Skeletal muscle satellite cell (primary cell): ENCODE measurements around the gene FARP1.
A peak's percentile ranks its signal among the peaks of the same experiment; 100 is the strongest.

Source experiments
- H3K27me3 ChIP-seq: 2 replicates; pipeline ENCODE4 v1.7.0; 2013; ENCODE audit warnings: low read length; ENCODE audit not compliant: control insufficient read depth, insufficient read depth
- H3K36me3 ChIP-seq: 2 replicates; pipeline ENCODE4 v1.7.0; 2013; ENCODE audit warnings: mild to moderate bottlenecking, control low read depth, low read length; ENCODE audit not compliant: insufficient read depth
- H3K4me1 ChIP-seq: 2 replicates; pipeline ENCODE4 v1.7.0; 2013; ENCODE audit warnings: low read length; ENCODE audit not compliant: control insufficient read depth, insufficient read depth
- H3K4me2 ChIP-seq: 2 replicates; pipeline ENCODE4 v1.7.0; 2013; ENCODE audit warnings: mild to moderate bottlenecking, low read length
- H3K4me3 ChIP-seq: 2 replicates; pipeline ENCODE4 v1.7.0; 2013; ENCODE audit warnings: low read length
- H3K9ac ChIP-seq: 2 replicates; pipeline ENCODE4 v1.7.0; 2013; ENCODE audit warnings: mild to moderate bottlenecking, low read depth, low read length, moderate library complexity
- H3K9me3 ChIP-seq: replicated peaks from 2 replicates; pipeline ENCODE4 v1.7.0; 2013; ENCODE audit warnings: mild to moderate bottlenecking, control low read depth, low read length

The FARP1 gene

DNA sequence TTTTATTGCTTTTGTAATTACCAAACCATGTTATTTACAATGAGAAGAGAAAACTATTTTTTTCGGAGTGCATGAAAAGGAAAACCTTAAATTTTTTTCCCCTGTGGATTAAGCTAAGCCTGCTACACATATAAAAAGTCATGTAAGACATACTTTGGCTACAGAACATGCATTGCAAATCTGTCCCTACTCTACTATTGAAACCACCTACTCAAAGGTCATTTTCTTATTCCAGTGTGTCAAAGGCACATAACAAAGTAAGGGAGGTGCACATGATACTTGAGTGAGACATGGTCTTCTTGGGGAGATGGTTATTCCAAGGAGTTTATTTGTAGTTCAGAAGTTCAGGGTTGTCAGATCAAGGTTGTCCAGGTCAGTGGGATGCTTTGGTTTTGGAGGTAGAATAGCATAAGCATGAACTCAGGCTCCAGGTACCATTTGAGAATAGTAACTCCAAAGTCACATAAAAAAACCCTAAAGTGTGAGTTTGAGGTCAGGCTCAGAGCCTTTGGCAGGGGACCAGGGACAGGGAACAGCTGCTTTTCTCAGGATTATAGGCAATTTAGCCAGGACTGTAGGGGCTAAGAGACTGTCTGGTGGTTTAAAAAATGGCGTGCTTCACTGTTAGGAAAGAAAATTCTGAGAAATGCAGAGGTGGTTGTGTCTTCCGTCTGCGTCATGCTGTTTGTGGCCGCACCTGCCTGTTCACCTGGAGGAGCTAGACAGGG is 15.4 kb downstream of the FARP1 start:
- Histone ChIP-seq H3K27me3 (no peaks in the 10 kb centered on the region), H3K36me3 (peaks cover 6% of the 10 kb centered on the region), H3K4me3 (no peak overlapping the region), H3K9me3 (no peaks in the 10 kb centered on the region), H3K4me2 (no peak overlapping the region), H3K4me1 (peaks cover 10% of the 10 kb centered on the region), H3K9ac (no peak overlapping the region)

DNA sequence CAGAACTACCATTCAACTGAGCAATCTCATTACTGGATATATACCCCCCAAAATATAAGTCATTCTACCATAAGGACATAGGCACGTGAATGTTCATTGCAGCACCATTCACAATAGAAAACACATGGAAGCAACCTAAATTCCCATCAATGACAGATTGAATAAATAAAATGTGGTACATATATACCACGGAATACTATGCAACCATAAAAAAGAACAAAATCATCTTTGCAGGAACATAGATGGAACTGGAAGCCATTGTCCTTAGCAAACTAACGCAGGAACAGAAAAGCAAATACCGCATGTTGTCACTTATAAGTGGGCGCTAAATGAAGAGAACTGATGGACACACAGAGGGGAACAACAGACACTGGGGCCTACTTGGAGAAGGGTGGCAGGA is 20.0 kb downstream of the FARP1 start:
- H3K4me1 ChIP-seq, result peaks cover 5% of the 10 kb centered on the region
- H3K36me3 ChIP-seq, result peaks cover 6% of the 10 kb centered on the region
- H3K9ac ChIP-seq, result no peak overlapping the region
- H3K4me3 ChIP-seq, result no peak overlapping the region
- H3K9me3 ChIP-seq, result no peaks in the 10 kb centered on the region
- H3K27me3 ChIP-seq, result no peaks in the 10 kb centered on the region
- no peak overlapping the region for H3K4me2 ChIP-seq

DNA sequence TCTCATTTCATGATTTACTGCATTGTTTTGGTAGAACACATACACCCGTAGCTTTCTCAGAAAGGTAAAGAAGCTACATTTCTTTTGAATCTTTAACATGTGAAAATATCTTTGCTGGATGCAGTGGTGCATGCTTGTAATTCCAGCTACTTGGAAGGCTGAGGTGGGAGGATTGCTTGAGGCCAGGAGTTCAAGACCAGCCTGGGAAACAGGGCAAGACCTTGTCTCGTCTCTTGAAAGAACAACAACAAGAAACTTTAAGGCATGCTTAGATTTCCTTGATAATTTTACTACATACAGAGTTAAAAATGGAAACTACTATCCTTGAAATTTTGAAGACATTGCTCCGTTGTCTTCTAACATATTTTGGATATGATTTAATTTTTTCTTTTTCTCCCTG is 26.4 kb downstream of the FARP1 start:
- peaks cover 32% of the 10 kb centered on the region for H3K4me1 ChIP-seq
- no peaks in the 10 kb centered on the region for H3K27me3 ChIP-seq
- H3K36me3 ChIP-seq, result no peaks in the 10 kb centered on the region

DNA sequence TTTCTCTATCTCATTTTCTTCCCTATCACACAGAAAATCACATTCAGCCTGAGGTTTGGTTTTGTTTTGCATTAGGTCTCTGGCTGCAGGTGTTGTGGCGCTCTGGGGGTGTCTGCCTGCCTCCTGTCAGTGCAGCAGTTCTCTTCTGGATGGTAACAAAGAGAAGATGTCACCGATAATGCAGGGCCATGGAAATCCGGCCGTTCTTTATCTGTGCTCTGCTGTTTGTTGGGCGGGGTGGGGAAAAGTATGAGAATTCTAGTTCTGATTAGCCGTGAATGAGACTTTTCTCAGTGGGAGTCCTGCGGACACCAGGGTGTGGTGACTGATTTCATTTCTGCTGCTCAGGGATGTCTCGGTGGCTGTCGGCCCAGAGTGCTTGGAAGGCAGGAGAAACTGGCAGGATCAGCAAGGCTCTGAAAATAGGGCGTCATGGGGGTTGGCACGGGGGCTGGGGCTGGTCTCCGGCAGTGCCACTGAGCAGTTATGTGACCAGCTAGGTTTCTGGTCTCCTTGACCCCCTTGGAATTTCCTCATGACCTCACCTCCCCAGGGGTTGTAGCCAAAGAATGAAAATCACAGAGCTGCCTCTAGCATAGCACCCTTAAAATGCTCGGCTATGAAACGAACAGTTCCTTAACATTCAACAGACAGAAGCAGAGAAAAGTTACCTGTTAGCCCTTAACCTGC is 29.2 kb downstream of the FARP1 start:
- Histone ChIP-seq H3K4me1 (peaks cover 42% of the 10 kb centered on the region), H3K9me3 (no peaks in the 10 kb centered on the region), H3K36me3 (no peaks in the 10 kb centered on the region), H3K4me3 (peak overlapping the region; percentile 35), H3K27me3 (no peaks in the 10 kb centered on the region), H3K9ac (peak overlapping the region; percentile 73), H3K4me2 (peak overlapping the region; percentile 72)

More for the DNA sequence above, 26.4 kb downstream of the FARP1 start:
- Histone ChIP-seq H3K4me2 (no peak overlapping the region), H3K9ac (no peak overlapping the region), H3K9me3 (no peaks in the 10 kb centered on the region), H3K4me3 (no peak overlapping the region)

DNA sequence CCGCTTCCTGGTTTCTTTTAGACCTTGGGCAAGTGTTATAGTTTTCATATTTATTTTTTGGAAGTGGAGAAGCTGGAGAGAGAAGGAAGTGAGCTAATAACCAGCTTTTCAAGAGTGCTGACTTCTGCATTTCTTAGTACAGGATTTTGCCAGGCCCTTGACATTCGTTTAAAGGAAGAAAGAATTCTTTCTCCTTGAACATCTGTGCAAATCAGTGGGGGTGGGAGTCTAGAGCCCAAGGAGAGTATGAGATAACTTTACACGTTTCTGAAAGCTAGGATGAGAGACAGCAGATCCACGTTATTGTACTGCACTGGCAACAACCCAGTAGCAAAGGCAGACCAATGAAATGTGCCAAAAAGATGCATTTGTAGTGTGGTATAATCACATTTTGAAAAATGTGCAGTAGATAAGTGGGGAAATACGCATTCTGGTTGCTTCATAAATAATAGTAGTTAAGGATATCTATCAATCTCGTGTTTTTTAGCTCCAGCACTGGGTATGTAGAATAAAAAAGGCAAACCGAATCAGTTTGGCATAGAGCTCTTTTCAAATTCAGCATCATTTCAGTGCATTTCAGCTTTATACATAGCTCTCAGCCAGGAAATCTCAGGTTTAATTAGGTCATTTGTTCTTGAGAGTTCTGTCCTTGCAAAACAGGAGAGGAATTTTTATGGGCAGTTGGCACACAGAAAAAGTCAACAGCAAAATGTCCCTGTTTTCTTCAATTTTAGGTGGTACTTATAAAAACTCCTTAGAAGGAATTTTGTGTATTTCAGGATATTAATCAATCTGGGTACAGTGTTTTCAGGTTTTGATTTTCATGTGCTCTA is 29.9 kb downstream of the FARP1 start:
- no peaks in the 10 kb centered on the region for H3K36me3 ChIP-seq
- H3K4me2 ChIP-seq, result peak overlapping the region; percentile 72
- peak overlapping the region; percentile 73 for H3K9ac ChIP-seq
- peaks cover 42% of the 10 kb centered on the region for H3K4me1 ChIP-seq
- H3K9me3 ChIP-seq, result no peaks in the 10 kb centered on the region
- H3K4me3 ChIP-seq, result peak overlapping the region; percentile 35
- H3K27me3 ChIP-seq, result no peaks in the 10 kb centered on the region

DNA sequence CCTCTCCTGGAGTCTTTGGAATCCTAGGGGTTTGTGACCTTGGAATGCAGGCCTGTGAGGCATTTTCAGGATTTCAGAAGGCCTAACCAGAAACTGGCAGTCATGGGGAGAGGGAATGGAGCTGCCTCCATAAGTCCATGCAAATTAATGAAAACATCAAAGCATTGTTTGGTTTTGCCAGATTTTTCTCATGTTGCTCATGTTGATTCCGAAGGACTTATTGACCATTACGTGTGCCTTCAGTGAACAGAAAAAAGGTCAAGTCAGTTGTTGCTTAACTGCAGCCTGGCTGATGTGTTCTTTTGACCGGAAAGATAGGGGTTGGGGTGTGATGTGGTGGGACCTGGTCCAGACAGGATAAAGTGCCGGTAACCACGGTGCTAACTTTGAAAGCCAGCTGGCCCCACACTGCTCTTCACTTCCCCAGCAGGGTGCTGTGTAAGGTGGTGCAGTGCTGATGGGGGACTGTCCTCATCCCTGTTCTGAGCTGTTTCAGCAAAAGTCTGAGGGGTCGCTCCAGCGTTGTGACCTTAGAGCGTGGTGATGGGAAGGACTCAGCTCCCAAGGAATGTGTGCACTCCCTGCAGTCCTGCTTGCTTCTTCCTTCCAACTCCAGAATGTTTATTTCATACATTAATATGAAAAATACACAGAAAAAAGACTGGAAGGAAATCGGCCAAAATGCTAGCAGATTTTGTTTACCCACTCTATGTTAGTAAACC is 30.7 kb downstream of the FARP1 start:
- Histone ChIP-seq H3K4me1 (peaks cover 42% of the 10 kb centered on the region), H3K36me3 (no peaks in the 10 kb centered on the region), H3K9ac (peak overlapping the region; percentile 73)

DNA sequence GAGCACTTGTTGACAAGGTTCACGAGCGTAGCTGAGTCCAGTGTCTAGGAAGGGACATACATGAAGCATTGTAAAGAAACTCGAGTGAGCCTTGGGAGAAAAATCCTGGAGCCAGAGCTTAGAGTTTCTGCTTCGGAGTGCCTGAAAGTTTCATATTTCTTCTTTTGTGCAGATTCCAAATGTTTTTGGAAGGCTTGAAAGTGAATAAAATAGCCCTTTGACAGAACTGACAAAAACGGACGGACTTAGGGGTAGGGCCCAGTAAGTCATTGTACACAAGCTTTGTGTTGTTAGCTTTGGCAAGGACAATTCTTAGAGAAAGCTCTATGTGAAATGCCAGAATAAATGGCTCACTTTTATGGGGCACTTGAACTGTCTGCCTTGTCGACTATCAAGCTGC is 31.4 kb downstream of the FARP1 start:
- H3K36me3 ChIP-seq, result no peaks in the 10 kb centered on the region
- no peaks in the 10 kb centered on the region for H3K27me3 ChIP-seq
- H3K9me3 ChIP-seq, result no peaks in the 10 kb centered on the region
- no peak overlapping the region for H3K4me3 ChIP-seq
- H3K9ac ChIP-seq, result peak overlapping the region; percentile 55
- H3K4me1 ChIP-seq, result peaks cover 42% of the 10 kb centered on the region
- peak overlapping the region; percentile 72 for H3K4me2 ChIP-seq

More for the DNA sequence above, 30.7 kb downstream of the FARP1 start:
- Histone ChIP-seq H3K9me3 (no peaks in the 10 kb centered on the region), H3K27me3 (no peaks in the 10 kb centered on the region), H3K4me2 (peak overlapping the region; percentile 72), H3K4me3 (peak overlapping the region; percentile 4)

DNA sequence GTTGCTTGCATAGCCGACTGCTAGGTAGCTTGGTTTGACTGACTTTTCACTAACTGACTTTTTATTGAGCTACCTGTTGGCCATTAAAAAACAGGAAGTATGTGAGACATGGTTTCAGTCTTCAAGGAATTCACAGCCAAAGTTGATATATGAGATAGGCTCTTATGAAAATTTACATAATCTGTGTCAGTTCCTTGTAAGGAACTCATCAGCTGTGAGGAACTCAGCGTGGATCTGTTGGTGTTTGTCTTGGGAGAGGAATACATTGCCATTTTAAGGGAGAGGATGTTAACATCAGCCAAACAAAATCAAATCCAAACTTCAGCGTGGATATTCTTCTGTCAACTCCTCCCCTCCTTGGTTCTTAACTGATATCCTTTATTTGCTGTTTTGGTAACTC is 32.1 kb downstream of the FARP1 start:
- Histone ChIP-seq H3K9ac (no peak overlapping the region), H3K9me3 (no peaks in the 10 kb centered on the region), H3K4me1 (peaks cover 45% of the 10 kb centered on the region), H3K4me3 (no peak overlapping the region), H3K4me2 (no peak overlapping the region), H3K27me3 (no peaks in the 10 kb centered on the region), H3K36me3 (no peaks in the 10 kb centered on the region)

DNA sequence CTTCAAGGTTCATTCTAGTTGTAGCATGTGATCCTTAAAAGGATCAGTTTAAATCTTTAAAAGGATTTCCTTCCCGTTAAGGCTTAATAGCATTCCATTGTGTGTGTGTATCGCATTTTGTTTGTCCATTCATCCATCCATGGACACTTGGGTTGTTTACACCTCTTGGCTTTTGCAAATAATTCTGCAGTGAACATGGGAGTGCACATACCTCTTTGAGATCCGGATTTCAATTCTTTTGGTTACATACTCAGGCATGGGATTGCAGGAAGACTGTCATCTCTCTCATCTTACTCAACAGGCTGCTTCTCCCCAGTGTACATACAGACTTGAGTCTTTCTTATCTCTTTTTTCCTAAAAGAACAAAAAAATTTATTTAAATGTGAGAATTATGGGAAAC is 32.9 kb downstream of the FARP1 start:
- Histone ChIP-seq H3K27me3 (no peaks in the 10 kb centered on the region), H3K36me3 (no peaks in the 10 kb centered on the region), H3K4me1 (peaks cover 49% of the 10 kb centered on the region), H3K9me3 (no peaks in the 10 kb centered on the region), H3K4me2 (no peak overlapping the region), H3K9ac (no peak overlapping the region), H3K4me3 (no peak overlapping the region)

DNA sequence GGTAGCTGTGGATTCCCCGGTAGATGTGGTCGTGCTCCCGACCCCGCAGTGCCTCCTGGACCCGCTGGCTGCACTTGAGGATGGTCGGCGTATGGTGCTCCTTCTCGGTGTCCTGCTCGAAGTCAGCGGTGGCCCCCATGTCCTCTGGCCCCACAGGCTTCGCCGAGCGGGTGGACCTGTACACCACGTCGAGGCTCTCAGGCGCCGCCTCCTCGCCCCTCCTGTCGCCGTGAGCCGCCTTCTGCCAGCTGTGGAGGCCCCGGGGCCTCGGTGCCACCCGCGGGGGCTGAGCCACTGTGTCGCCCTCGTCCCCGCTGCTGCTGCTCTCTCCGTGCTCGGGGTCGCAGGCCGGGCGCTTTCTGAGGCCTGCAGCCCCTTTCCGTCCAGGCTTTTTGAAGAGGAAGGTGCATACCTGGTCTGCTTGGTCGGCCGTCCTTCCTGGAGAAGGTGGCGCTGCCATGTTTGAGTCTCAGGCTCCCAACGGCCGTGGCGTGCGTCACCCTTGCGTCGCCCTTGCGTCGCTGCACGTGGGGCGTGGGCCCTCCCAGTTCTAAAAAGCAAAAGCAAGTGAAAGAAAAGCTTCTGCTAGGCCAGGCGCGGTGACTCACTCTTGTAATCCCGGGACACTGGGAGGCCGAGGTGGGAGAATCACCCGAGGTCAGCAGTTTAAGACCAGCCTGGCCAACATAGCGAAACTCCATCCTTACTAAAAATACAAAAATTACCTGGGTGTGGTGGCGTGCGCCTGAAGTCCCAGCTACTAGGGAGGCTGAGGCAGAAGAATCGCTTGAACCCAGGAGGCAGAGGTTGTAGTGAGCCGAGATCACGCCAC is 34.1 kb downstream of the FARP1 start, which contains the start of gene RNF113B:
Gene RNF113B, minus strand, starts transcription at position 493 of the 832 bp plus-strand sequence. Its CDS starts 33 bp downstream, at position 460.
- Histone ChIP-seq H3K36me3 (no peaks in the 10 kb centered on the region), H3K27me3 (no peaks in the 10 kb centered on the region), H3K4me2 (no peak within 1 kb of the TSS), H3K4me3 (no peak within 1 kb of the TSS), H3K4me1 (peaks cover 40% of the 10 kb centered on the region), H3K9ac (no peak within 1 kb of the TSS), H3K9me3 (no peaks in the 10 kb centered on the region)
